ENCODE results near the gene SMPD3.

GRCh38 chr16:68362947-68363657 is 85.2 kb downstream of the SMPD3 start:
- TF ChIP-seq CTCF (IDR thresholded peaks at IDR 0.05 in 8 of 11, conservative IDR thresholded peaks at IDR 0.05 in 3 of 11) (no peak), POLR2A (IDR thresholded peaks at IDR 0.05) (no peak)

Data from spleen (tissue), 7 donors.